HepG2 (cell line): ENCODE measurements around the gene CHCT1. TPM values are rescaled to one million over a fixed set of nuclear protein-coding genes. Genes with fewer than 3 reads are reported as not detected.

Experiments used
- ARNT ChIP-seq: fragments of 450-650 bp; IDR thresholded peaks from 2 replicates; pipeline ENCODE4 v1.6.1; 2017
- CCAR2 ChIP-seq: fragments of 200-400 bp; formaldehyde crosslinking; optimal IDR thresholded peaks from 2 replicates; pipeline ENCODE3; 2018; ENCODE audit warnings: low read depth, mild to moderate bottlenecking, low read length, moderate library complexity
- CREM ChIP-seq, 2 experiments: sonication (generic) in 1 of 2; formaldehyde crosslinking in 1 of 2; IDR thresholded peaks; 2 replicates each; pipeline versions ENCODE4 v1.4.0 to v1.6.1; 2016 to 2020; ENCODE audit warnings: antibody characterized with exemption in 1 of 2, mild to moderate bottlenecking in 1 of 2, missing genetic modification reagents in 1 of 2
- FOXC1 ChIP-seq: sonication (generic); formaldehyde crosslinking; IDR thresholded peaks from 2 replicates; pipeline ENCODE4 v1.8.0; 2022; ENCODE audit warnings: mild to moderate bottlenecking, missing genetic modification reagents, borderline replicate concordance
- FOXM1 ChIP-seq: sonication (generic); formaldehyde crosslinking; IDR thresholded peaks from 2 replicates; pipeline ENCODE4 v1.5.0; 2020; ENCODE audit warnings: missing genetic modification reagents
- HOXD1 ChIP-seq: sonication (generic); formaldehyde crosslinking; IDR thresholded peaks from 2 replicates; pipeline ENCODE4 v1.5.0; 2020; ENCODE audit warnings: missing genetic modification reagents
- MTF1 ChIP-seq: sonication (generic); formaldehyde crosslinking; IDR thresholded peaks from 2 replicates; pipeline ENCODE4 v1.5.0; 2020; ENCODE audit warnings: missing genetic modification reagents
- MYC ChIP-seq: sonication (generic); formaldehyde crosslinking; IDR thresholded peaks from 2 replicates; pipeline ENCODE4 v1.9.0; 2021; ENCODE audit warnings: missing genetic modification reagents, borderline replicate concordance
- NFE2 ChIP-seq: sonication (generic); formaldehyde crosslinking; IDR thresholded peaks from 2 replicates; pipeline ENCODE4 v1.4.0; 2020; ENCODE audit warnings: missing genetic modification reagents
- PCBP2 ChIP-seq: fragments of 200-400 bp; formaldehyde crosslinking; optimal IDR thresholded peaks from 2 replicates; pipeline ENCODE3; 2018; ENCODE audit warnings: low read length, low read depth; ENCODE audit not compliant: poor library complexity, severe bottlenecking
- RAD51 ChIP-seq: fragments of 450-650 bp; IDR thresholded peaks from 2 replicates; pipeline ENCODE4 v1.6.1; 2016; ENCODE audit warnings: borderline replicate concordance
- STAT5B ChIP-seq: sonication (generic); formaldehyde crosslinking; IDR thresholded peaks from 2 replicates; pipeline ENCODE4 v1.4.0; 2020; ENCODE audit warnings: missing genetic modification reagents
- TAF1 ChIP-seq: sonication (generic); formaldehyde crosslinking; IDR thresholded peaks from 2 replicates; pipeline ENCODE4 v1.4.0; 2020; ENCODE audit warnings: missing genetic modification reagents
- TBL1XR1 ChIP-seq: fragments of 150-350 bp; IDR thresholded peaks from 2 replicates; pipeline ENCODE4 v1.6.1; 2014; ENCODE audit warnings: borderline replicate concordance, low read length; ENCODE audit not compliant: partially characterized antibody
- TRIM22 ChIP-seq: fragments of 450-650 bp; IDR thresholded peaks from 2 replicates; pipeline ENCODE4 v1.6.1; 2017
- ZBTB42 ChIP-seq: sonication (generic); formaldehyde crosslinking; IDR thresholded peaks from 2 replicates; pipeline ENCODE4 v1.5.0; 2020; ENCODE audit warnings: mild to moderate bottlenecking, missing genetic modification reagents
- ZNF34 ChIP-seq: sonication (generic); formaldehyde crosslinking; IDR thresholded peaks from 2 replicates; pipeline ENCODE4 v1.4.0; 2020; ENCODE audit warnings: mild to moderate bottlenecking, missing genetic modification reagents, borderline replicate concordance
- ZNF441 ChIP-seq: sonication (generic); formaldehyde crosslinking; IDR thresholded peaks from 2 replicates; pipeline ENCODE4 v1.7.0; 2021; ENCODE audit warnings: missing genetic modification reagents, borderline replicate concordance
- ZNF607 ChIP-seq: sonication (generic); formaldehyde crosslinking; IDR thresholded peaks from 2 replicates; pipeline ENCODE4 v1.5.1; 2020; ENCODE audit warnings: missing genetic modification reagents, mild to moderate bottlenecking, borderline replicate concordance
- ZNF609 ChIP-seq: sonication (generic); formaldehyde crosslinking; IDR thresholded peaks from 2 replicates; pipeline ENCODE4 v1.4.0; 2020; ENCODE audit warnings: mild to moderate bottlenecking, missing genetic modification reagents, borderline replicate concordance
- ZNF879 ChIP-seq: sonication (generic); formaldehyde crosslinking; IDR thresholded peaks from 2 replicates; pipeline ENCODE4 v1.8.1; 2023; ENCODE audit warnings: missing genetic modification reagents
- polyA plus RNA-seq, 8 experiments: library from polyadenylated mRNA; depleted of rRNA in 3 of 8; stranded (reverse) in 7 of 8; unstranded in 1 of 8; fragments of >200 nt; fragmentation: Illumina TruSeq in 4 of 8; extraction: Trizol in 4 of 8; gene quantifications; 2 replicates each; pipeline versions ENCODE4 v1.2.1 to v1.2.3, GENCODE V29; 2011 to 2016; ENCODE audit warnings: low read depth in 4 of 8, missing spikeins in 1 of 8, mixed read lengths in 1 of 8; ENCODE audit not compliant: insufficient read depth in 1 of 8
- total RNA-seq, 5 experiments: library from RNA; depleted of rRNA; stranded (reverse); fragments of >200 nt; fragmentation: Illumina TruSeq; extraction: Trizol; gene quantifications; 2 replicates each; pipeline ENCODE4 v1.2.3, GENCODE V29; 2016; ENCODE audit warnings: low read depth in 1 of 5
- TF ChIP-seq, protein P1 (sequence below), 2 experiments: sonication (generic) in 1 of 2; formaldehyde crosslinking in 1 of 2; IDR thresholded peaks; 2 replicates each; pipeline versions ENCODE4 v1.4.0 to v1.6.1; 2018 to 2020; ENCODE audit warnings: missing genetic modification reagents in 2 of 2, borderline replicate concordance in 1 of 2, low read depth in 1 of 2, mild to moderate bottlenecking in 1 of 2, missing biosample characterization in 1 of 2

Gene CHCT1
- total and polyA plus RNA-seq, 2 of the 13 experiments (the other 11 are each of a cell fraction or from before 2014, with no cell fraction given), result not detected

DNA sequence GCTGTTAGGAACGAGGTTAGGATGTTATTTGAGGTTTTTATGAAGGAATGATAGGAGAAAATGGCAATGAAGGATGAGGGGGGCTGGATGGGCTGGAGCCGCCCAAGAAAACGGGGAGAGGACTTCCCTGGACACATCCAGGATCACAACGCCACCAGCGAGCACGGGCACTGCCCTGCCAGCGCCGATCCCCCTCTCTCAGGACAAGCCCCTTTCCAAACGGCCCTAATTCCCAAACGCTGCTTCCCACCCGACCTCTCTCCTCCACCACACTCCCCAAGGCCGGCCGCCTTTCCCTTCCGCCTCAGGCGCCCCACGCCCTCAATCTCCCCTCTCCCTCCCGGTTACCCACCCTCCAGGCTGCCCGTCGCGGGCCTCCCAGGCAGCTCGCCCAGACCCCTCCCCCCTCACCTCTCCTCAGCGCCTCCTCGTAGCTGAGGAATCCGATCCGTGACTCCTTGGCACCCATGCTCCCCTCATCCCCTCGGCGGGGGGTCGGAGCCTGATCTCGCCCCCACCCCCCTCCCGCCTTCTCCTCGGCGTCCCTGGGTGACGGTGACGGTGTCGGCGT, 30.7 kb upstream of the CHCT1 start (continued):
- TF ChIP-seq, protein P1, sequence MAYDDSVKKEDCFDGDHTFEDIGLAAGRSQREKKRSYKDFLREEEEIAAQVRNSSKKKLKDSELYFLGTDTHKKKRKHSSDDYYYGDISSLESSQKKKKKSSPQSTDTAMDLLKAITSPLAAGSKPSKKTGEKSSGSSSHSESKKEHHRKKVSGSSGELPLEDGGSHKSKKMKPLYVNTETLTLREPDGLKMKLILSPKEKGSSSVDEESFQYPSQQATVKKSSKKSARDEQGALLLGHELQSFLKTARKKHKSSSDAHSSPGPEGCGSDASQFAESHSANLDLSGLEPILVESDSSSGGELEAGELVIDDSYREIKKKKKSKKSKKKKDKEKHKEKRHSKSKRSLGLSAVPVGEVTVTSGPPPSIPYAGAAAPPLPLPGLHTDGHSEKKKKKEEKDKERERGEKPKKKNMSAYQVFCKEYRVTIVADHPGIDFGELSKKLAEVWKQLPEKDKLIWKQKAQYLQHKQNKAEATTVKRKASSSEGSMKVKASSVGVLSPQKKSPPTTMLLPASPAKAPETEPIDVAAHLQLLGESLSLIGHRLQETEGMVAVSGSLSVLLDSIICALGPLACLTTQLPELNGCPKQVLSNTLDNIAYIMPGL (CRISPR knock-in tag; IDR thresholded peaks at IDR 0.05; ENCODE audit: borderline replicate concordance in 1 of 2, low read depth in 1 of 2), result peak in 1 of 2 experiments; percentile 67; a peak in 1 of 4 replicates
- no peak for TF ChIP-seq HOXD1 (CRISPR knock-in tag)
- no peak for TF ChIP-seq FOXC1 (CRISPR knock-in tag)
- TF ChIP-seq MYC (CRISPR knock-in tag), result no peak; the same call in 1 of the 2 replicates
- TF ChIP-seq TAF1 (CRISPR knock-in tag), result peak; percentile 61
- TF ChIP-seq ZNF34, result no peak
- TF ChIP-seq TRIM22, result no peak
- TF ChIP-seq ZNF607 (CRISPR knock-in tag), result no peak
- no peak for TF ChIP-seq STAT5B
- no peak for TF ChIP-seq FOXM1 (CRISPR knock-in tag)
- no peak for TF ChIP-seq MTF1 (CRISPR knock-in tag)
- no peak; the same call in 1 of the 2 replicates for TF ChIP-seq ZNF609
- TF ChIP-seq PCBP2, result no peak
- no peak for TF ChIP-seq RAD51
- no peak for TF ChIP-seq TBL1XR1
- no peak for TF ChIP-seq CREM (IDR thresholded peaks at IDR 0.05)
- no peak for TF ChIP-seq CREM (CRISPR knock-in tag; IDR thresholded peaks at IDR 0.05)
- TF ChIP-seq ZNF879, result 0 out of 2 replicates have a peak, but pooled peaks have one; percentile 64
- no peak for TF ChIP-seq ARNT
- TF ChIP-seq ZBTB42 (CRISPR knock-in tag), result no peak
- no peak for TF ChIP-seq CCAR2
- no peak; the same call in 1 of the 2 replicates for TF ChIP-seq ZNF441 (CRISPR knock-in tag)
- TF ChIP-seq NFE2 (CRISPR knock-in tag), result no peak
